Bronchus fibroblast of lung (primary cell): ENCODE measurements around the gene GLIS2. TPM values are rescaled to one million over a fixed set of nuclear protein-coding genes. Genes with fewer than 3 reads are reported as not detected.

Experiments
- total RNA-seq: library from RNA; depleted of rRNA; stranded (reverse); fragments of >200 nt; gene quantifications from 2 replicates; pipeline ENCODE4 v1.2.3, GENCODE V29; 2015

Gene GLIS2
- total RNA-seq: 3.2 and 3.3 TPM in 2 replicates

DNA sequence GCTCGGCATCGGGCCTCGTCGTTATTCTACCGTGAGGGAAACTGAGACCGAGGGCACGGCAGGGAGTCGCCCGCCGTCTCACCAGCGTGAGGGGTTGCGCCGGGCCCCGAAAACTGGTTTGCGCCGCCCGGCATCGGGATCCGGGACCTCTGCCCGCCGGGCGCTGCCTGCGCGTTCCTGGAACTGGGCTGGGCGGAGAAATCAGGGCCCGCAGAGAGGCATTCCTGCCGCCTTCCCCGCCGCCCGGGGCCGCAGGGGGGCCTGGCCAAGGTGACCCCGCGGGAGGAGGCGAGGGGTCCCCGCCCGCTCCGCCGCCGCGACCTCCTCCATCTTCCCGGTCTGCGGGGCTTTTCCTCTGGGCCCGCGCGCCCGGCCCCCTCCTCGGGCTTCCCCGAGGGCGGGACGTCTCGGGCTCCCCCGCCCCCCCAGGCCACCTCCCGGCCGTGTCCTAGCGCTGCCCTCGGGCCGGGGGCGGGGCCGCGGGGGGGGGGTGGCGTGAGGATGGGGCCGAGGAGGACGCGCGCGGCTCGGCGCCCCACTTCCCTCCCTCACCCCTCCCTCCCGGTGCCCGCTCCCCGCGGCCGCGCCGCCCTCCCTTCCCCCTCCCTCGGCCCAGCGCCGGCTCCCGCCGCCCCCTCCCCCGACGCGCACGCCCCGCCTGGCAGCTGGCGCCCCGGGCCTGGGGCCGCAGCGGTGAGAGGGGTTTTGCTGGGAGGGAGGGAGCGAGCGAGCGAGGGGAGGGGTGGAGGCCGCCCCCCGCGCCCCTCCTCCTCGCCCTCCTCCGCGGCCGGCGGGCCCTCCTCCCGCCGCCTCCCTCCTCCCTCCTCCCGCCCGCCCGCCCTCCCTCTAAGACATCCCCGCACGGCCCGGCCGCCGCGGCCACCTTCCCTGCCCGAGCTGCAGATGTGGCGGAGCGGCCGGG lies at the start of gene GLIS2:
Gene GLIS2 (plus strand): TSS at position 882 of the 922 bp plus-strand sequence. CDS start 16,214 bp downstream, outside the sequence.

DNA sequence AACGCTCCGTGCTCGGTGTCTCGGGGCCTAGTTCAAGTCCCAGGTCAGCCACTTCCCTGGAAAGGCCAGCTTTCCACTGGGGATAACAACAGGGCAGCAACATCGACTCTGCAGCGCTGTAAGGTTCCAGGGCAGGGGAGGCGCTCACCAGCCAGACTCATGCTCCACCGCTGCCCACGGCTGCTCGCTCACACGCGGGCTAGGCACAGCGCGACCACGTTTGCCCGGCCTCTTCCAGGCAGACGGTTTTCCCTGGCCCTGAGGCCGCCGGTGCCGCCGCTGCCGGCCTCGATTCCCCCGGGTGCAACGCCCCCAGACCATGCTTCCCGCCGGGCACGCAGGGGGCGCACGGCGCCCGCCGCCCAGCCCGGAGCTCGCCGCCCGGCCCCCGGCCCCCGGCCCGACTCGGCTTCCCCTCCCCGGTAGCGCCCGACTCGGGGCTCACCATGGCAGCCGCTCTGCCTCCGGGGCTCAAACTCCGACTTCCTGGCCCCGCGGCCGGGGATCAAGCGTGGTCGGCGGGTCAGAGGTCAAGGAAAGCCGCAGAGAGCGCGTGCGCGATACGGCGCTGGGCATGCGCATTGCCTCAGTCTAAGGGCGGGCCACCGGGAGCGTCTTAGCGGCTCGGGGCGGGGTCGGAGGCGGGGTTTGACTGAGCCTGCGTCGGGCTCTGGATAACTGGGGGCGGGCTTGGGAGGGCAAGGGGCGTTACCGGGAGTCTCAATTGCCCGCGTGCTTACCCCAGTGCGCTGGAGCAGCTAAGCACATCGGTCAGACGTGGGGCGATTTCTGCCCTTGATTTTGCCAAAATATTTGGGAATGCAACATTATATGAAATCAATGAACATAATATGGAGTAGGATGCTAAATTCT lies 35.2 kb downstream of the GLIS2 start, which contains the start of gene PAM16:
Gene PAM16 (minus strand): TSS at position 535 of the 873 bp plus-strand sequence. CDS start 87 bp downstream, at position 448.

GRCh38 chr16:4371357-4372000 lies 55.6 kb downstream of the GLIS2 start, which contains the start of gene VASN:
Gene VASN, plus strand, starts transcription at chr16:4371848. Its CDS starts 9,030 bp downstream, at chr16:4380878.

Other genes starting within 250 kb of the GLIS2 start
- 14.3 and 14.6 TPM in 2 replicates for gene ADCY9, start 199.6 kb upstream of the GLIS2 start, total RNA-seq
- not detected in 2 replicates for gene SRL, start 74.0 kb upstream of the GLIS2 start, total RNA-seq
- gene TFAP4, start 43.0 kb upstream of the GLIS2 start, total RNA-seq: 11.4 and 11.8 TPM in 2 replicates
- 60.5 and 73.1 TPM in 2 replicates for gene PAM16, start 35.3 kb downstream of the GLIS2 start, total RNA-seq
- 69.6 and 76.8 TPM in 2 replicates for gene VASN, start 55.8 kb downstream of the GLIS2 start, total RNA-seq
- 12.1 and 12.8 TPM in 2 replicates for gene CORO7, start 100.5 kb downstream of the GLIS2 start, total RNA-seq
- gene DNAJA3, start 109.8 kb downstream of the GLIS2 start, total RNA-seq: 51.4 and 52.9 TPM in 2 replicates
- gene NMRAL1, start 158.6 kb downstream of the GLIS2 start, total RNA-seq: 89.6 and 101 TPM in 2 replicates
- gene HMOX2, start 160.3 kb downstream of the GLIS2 start, total RNA-seq: 54.1 and 60.0 TPM in 2 replicates
- 8.0 and 9.9 TPM in 2 replicates for gene CDIP1, start 222.7 kb downstream of the GLIS2 start, total RNA-seq
- under 0.01 and 0.17 TPM in 2 replicates for gene C16orf96, start 240.3 kb downstream of the GLIS2 start, total RNA-seq